DOHH2 (cell line): ENCODE measurements around the gene NME7.

ENCODE experiments used
- CTCF ChIP-seq: fragments of 200-600 bp; sonication (generic); IDR thresholded peaks from one replicate; pipeline ENCODE4 v1.5.1; 2014; ENCODE audit warnings: antibody characterized with exemption, mild to moderate bottlenecking, low read depth, low read length; ENCODE audit not compliant: poor library complexity, severe bottlenecking
- EZH2phosphoT487 ChIP-seq: fragments of 200-600 bp; sonication (generic); IDR thresholded peaks from 2 replicates; pipeline ENCODE4 v1.6.1; 2017; ENCODE audit warnings: borderline replicate concordance, mild to moderate bottlenecking, antibody characterized with exemption, low read length, moderate library complexity, mixed read lengths

DNA sequence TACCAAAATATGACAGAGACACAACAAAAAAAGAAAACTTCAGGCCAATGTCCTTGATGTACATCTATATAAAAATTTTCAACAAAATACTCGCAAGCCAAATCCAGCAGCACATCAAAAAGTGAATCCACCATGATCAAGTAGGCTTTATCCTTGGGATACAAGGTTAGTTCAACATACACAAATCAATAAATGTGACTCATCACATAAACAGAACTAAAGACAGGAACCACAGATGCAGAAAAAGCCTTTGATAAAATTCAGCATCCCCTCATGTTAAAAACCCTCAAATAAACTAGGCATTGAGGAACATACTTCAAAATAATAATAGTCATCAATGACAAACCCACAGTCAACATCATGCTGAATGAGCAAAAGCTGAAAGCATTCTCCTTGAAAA is 101.5 kb downstream of the NME7 start:
- no peak for TF ChIP-seq CTCF
- no peak for TF ChIP-seq EZH2phosphoT487
